Urinary bladder (tissue), 4 donors: ENCODE measurements around the gene FAM184A. TPM values are rescaled to one million over a fixed set of nuclear protein-coding genes. Genes with fewer than 3 reads are reported as not detected.
"Not testable (repeated sequence)": the region's sequence is repeated elsewhere in the genome, so short reads cannot be mapped to it uniquely, and the experiment has no call there.

ENCODE experiments used
- DNase-seq: peaks from one replicate; pipeline ENCODE4 v3.0.0-alpha.2; 2015; ENCODE audit errors: extremely low spot score
- H3K27ac ChIP-seq: one replicate; pipeline ENCODE4 v1.5.1; 2013; ENCODE audit warnings: low read depth, mild to moderate bottlenecking, moderate library complexity
- H3K36me3 ChIP-seq: one replicate; pipeline ENCODE4 v1.6.1; 2013; ENCODE audit warnings: mild to moderate bottlenecking, moderate library complexity; ENCODE audit not compliant: insufficient read depth
- H3K4me1 ChIP-seq: one replicate; pipeline ENCODE4 v1.6.1; 2013; ENCODE audit warnings: mild to moderate bottlenecking, moderate library complexity; ENCODE audit not compliant: insufficient read depth
- H3K4me3 ChIP-seq: one replicate; pipeline ENCODE4 v1.5.1; 2013; ENCODE audit warnings: low read depth, low read length
- whole genome bisulfite sequencing: extraction: QIAGEN DNeasy Blood & Tissue Kit; methylation state at CpG from one replicate; pipeline ENCODE4 v1.1.7; 2013; 5-methylcytosine and 5-hydroxymethylcytosine counted together
- polyA plus RNA-seq: library from polyadenylated mRNA; stranded (reverse); fragments of 200-250 nt; gene quantifications from one replicate; pipeline ENCODE4 v1.2.3, GENCODE V29; 2013
- total RNA-seq: library from RNA; depleted of rRNA; stranded (reverse); fragments of >200 nt; gene quantifications from one replicate; pipeline ENCODE4 v1.2.3, GENCODE V29; 2014
- donor health status: healthy with polysubstance abuse.
- donor health status: healthy.

FAM184A gene
- total and polyA plus RNA-seq, 2 donors: 2.3 to 12.1 TPM

DNA sequence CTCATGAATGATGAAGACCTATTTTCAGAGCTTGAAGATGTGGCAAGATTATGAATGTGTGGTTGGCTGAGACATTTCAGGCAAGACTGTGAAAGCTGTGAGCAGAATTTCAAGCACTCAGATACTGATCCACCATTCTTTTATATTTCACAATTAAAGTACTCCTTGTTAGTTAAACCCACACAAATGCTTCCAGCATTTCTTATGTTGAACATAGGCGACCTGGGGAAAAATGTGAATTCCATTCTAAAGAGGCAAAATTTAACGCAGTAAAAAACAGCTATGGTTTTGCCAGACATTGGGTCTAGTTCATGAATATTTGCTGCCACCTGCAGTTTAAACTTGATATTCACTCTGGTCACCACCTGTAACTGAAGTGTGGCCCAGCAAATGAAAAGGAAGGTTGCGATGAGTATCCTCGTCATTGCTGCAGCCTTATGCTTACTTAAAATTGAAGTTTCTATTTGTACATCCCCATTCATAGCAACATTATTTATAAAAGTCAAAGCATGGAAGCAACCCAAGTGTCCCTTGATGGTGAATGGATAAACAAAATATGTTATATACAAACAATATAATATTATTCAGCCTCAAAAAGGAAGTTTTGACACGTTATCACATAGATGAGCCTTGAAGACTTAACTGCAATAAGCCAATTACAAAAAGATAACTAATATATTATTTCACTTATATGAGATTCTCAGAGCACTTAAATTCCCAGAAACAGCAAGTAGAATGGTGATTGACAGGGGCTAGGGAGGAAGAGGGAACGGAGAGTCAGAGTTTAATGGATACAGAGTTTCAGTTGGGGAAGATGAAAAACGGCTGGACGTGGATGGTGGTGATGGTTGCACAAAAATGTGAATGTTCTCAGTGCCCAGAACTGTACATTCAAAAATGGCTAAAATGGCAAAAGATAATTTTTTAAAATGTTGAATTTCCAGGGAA lies 32.4 kb upstream of the FAM184A start:
- H3K27ac ChIP-seq: no peak overlapping the region
- no peak overlapping the region for H3K4me3 ChIP-seq
- WGBS: 40% methylated on average over 8 of the region's 8 CpGs
- no peak for DNase-seq
- H3K36me3 ChIP-seq: no peaks in the 10 kb centered on the region
- H3K4me1 ChIP-seq: no peaks in the 10 kb centered on the region

DNA sequence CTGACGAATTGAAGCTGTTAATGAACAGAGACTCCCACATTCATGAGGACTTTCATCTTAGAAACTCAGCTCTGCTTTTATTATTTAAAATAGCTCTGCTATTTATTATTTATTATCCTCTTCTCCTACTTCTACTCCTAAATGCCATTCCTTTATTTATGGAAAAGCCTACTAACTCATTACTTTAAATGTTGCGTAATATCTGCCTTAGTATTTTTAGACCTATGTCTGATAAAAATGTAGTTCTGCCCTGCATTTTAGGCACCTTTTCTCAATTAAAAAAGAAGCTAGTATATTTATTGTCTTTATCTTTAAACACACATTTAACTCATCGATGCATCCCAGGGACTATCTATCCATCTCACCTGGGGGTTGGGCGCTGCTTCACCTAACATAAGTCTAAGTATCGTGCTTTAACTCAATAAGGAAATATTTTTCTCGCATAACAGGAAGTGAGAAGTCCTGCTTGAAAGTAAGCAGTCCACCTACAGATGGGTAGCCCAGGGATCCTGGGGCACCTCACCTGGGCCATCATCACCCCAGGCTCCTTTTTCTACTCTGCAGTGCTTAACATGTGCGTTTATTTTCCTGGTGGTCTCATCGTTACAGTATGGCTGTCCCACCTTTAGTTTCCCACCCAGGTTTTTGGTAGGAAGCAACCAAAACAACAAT lies 31.3 kb upstream of the FAM184A start:
- WGBS: 85% methylated on average over 8 of the region's 8 CpGs
- Histone ChIP-seq H3K4me1 (no peaks in the 10 kb centered on the region), H3K4me3 (no peak overlapping the region), H3K36me3 (no peaks in the 10 kb centered on the region), H3K27ac (no peak overlapping the region)
- no peak for DNase-seq

GRCh38 chr6:119108076-119108475 lies 29.6 kb upstream of the FAM184A start:
- H3K27ac ChIP-seq: no peak overlapping the region
- WGBS: 82% methylated on average over 3 of the region's 3 CpGs
- no peaks in the 10 kb centered on the region for H3K36me3 ChIP-seq
- no peak for DNase-seq
- H3K4me1 ChIP-seq: no peaks in the 10 kb centered on the region
- H3K4me3 ChIP-seq: no peak overlapping the region

DNA sequence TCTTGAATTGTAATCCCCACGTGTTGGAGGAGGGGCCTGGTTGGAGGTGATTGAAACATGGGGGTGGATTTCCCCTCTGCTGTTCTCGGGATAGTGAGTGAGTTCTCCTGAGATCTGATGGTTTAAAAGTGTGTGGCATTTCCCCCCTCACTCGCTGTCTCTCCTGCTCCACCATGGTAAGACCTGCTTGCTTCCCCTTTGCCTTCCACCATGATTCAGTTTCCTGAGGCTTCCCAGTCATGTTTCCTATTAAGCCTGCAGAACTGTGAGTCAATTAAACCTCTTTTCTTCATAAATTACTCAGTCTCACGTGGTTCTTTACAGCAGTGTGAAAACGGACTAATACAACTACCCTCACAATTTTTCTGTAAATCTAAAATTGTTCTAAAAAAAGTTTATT lies 26.8 kb upstream of the FAM184A start:
- no peaks in the 10 kb centered on the region for H3K4me1 ChIP-seq
- H3K4me3 ChIP-seq: no peak overlapping the region
- 74% methylated on average over 5 of the region's 5 CpGs for WGBS
- no peaks in the 10 kb centered on the region for H3K36me3 ChIP-seq
- no peak for DNase-seq
- no peak overlapping the region for H3K27ac ChIP-seq

GRCh38 chr6:119102901-119103300 lies 24.4 kb upstream of the FAM184A start:
- 92% methylated on average over 2 of the region's 2 CpGs for WGBS
- Histone ChIP-seq H3K27ac (no peak overlapping the region), H3K4me1 (no peaks in the 10 kb centered on the region), H3K36me3 (no peaks in the 10 kb centered on the region), H3K4me3 (no peak overlapping the region)
- no peak for DNase-seq

DNA sequence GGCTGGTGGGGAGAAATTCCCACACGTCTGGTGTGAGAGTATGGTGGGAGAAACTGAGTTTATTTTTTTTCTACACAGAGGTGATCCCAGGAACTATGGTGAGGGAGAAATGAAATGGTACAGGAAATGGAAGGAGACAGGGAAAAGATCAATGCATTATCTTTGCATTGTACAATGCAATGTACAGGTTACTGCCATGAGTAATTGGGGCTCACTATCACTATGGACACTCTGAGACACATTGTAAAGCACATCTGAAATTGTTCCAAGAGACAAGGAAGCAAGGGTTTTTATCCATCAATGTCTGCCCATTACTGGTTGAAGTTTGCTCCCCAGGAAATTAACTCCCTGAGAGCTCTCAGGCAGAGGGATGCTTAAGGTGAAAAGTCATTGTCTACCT lies 21.7 kb upstream of the FAM184A start:
- Histone ChIP-seq H3K36me3 (no peaks in the 10 kb centered on the region), H3K4me3 (no peak overlapping the region), H3K27ac (no peak overlapping the region), H3K4me1 (no peaks in the 10 kb centered on the region)
- no peak for DNase-seq
- whole genome bisulfite sequencing: 90% methylated on average over 1 of the region's 1 CpG

GRCh38 chr6:119097815-119098361 lies 19.4 kb upstream of the FAM184A start:
- not testable (repeated sequence) for DNase-seq, H3K4me3 ChIP-seq, H3K36me3 ChIP-seq, H3K27ac ChIP-seq, H3K4me1 ChIP-seq
- WGBS: 87% methylated on average over 9 of the region's 9 CpGs

GRCh38 chr6:119096721-119097565 lies 18.5 kb upstream of the FAM184A start:
- 23% methylated on average over 6 of the region's 6 CpGs for WGBS
- H3K27ac ChIP-seq: peak overlapping the region; percentile 39
- peak; percentile 76 for DNase-seq
- no peaks in the 10 kb centered on the region for H3K4me1 ChIP-seq
- no peaks in the 10 kb centered on the region for H3K36me3 ChIP-seq
- no peak overlapping the region for H3K4me3 ChIP-seq

DNA sequence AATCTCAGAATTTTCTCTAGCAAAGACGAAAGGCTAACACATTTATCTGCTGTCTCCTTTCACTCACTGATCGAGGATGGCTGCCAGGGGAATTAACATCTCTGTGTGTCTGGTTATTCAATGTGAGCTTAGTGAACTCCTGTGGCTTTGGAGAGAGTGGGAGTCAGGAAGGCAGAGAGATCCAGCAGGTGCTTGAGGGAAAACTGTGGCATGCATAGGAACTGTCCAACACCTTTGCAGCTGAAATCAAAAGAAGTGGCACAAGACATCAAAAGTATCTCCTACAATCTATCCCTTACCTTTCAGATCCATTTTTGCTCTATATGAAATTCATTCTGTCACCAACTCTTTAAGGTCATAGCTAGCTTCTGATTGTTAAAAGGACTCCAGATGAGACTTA lies 11.8 kb upstream of the FAM184A start:
- Histone ChIP-seq H3K4me3 (no peak overlapping the region), H3K27ac (no peak overlapping the region), H3K36me3 (no peaks in the 10 kb centered on the region), H3K4me1 (no peaks in the 10 kb centered on the region)
- 50% methylated on average over 2 of the region's 2 CpGs for WGBS
- DNase-seq: no peak

- Histone ChIP-seq H3K36me3 (no peaks in the 10 kb centered on the region), H3K4me1 (no peaks in the 10 kb centered on the region), H3K27ac (no peak overlapping the region), H3K4me3 (no peak overlapping the region)
- WGBS: 97% methylated on average over 1 of the region's 1 CpG
- DNase-seq: no peak
These were observed 6.3 kb upstream of the FAM184A start for GRCh38 chr6:119084784-119085183.

DNA sequence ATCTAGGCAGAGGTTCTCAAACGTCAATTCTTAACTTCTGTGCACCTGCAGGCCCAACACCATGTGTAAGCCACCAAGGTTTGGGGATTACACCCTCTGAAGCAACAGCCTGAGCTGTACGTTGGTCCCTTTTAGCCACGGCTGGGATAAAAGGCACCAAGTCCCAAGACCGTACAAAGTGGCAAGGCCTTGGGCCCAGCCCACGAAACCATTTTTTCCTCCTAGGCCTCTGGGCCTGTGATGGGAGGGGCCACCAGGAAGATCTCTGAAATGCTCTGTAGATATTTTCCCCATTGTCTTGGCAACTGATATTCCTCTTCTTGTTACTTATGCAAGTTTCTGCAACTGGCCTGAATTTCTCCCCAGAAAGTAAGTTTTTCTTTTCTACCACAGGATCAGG lies 4.5 kb upstream of the FAM184A start:
- no peak for DNase-seq
- H3K27ac ChIP-seq: no peak overlapping the region
- WGBS: 91% methylated on average over 5 of the region's 5 CpGs
- H3K4me3 ChIP-seq: no peak overlapping the region
- H3K36me3 ChIP-seq: no peaks in the 10 kb centered on the region
- no peaks in the 10 kb centered on the region for H3K4me1 ChIP-seq

DNA sequence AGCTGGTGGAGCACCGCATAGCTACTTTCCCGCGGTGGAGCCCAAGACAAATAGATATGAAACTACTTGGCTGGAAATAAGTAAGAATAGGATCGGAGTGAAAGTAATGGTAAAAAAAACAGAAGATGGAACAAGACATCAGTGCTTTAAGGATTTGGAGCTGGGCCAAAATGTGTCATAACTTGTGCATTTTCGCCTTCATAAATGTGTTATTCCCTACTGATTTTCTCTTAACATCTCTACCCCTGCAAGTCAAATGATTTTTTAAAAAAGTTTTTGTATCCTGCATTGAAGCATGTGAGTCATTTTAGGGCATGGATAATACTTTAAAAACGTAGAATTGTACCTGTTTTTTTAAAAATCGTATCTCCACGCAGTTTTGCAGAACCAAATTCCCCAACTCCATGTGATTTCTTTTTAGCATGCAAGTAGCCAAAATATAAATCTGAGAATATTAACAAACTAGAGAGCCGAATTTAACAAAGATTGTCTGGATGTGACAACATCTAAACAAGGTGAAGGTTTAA lies 882 bp upstream of the FAM184A start:
- H3K36me3 ChIP-seq: no peaks in the 10 kb centered on the region
- H3K4me3 ChIP-seq: peak overlapping the region; percentile 89
- H3K27ac ChIP-seq: no peak overlapping the region
- H3K4me1 ChIP-seq: no peaks in the 10 kb centered on the region
- no peak for DNase-seq
- 6% methylated on average over 9 of the region's 9 CpGs for WGBS
